ENCODE data around the gene ARHGEF4. TPM values are rescaled to one million over a fixed set of nuclear protein-coding genes. Genes with fewer than 3 reads are reported as not detected.

Gene ARHGEF4
- total and polyA plus RNA-seq, 10 donors = 0.19 to 0.88 (median 0.46) TPM; not detected in 2

GRCh38 chr2:130928385-130928784 is 91.7 kb downstream of the ARHGEF4 start:
- 51 to 75% (median 57%) methylated on average over 4 of the region's 4 CpGs for WGBS, 5 donors
- no peak overlapping the region for H3K27ac ChIP-seq

DNA sequence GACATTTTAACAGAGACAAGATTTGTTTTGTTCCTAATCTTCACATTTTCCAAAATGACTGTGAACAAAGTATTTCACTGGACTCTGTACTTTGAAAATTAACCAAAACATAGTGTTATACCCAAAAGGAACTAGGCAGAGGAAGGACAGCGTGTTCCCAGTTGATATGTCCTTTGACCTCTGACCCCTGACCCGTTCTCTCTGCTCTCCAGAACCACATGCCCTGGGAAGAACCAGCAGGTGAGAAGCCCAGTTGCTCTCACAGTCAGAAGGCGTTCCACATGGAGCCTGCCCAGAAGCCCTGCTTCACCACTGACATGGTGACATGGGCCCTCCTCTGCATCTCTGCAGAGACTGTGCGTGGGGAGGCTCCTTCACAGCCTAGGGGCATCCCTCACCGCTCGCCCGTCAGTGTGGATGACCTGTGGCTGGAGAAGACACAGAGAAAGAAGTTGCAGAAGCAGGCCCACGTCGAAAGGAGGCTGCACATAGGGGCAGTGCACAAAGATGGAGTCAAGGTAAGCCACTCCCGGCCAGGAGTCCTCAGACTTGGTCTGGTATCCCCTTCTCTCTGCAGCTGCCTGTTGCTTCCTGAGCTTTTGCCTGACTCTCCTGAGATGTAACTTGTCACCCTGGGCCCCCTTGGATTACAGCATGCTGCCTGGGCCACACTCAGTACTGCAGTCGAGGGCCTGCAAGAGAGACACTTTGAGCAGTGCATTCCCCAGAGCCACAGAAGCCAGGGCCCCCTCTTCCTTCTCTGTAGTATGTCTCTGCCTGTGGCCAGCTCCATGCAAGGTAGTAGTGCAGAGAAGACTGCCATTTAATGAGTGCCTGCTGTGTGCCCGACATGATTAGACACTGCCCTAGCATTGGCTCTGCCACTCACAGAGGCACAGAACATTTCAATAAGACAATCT is 94.3 kb downstream of the ARHGEF4 start:
- Histone ChIP-seq H3K27ac (no peak overlapping the region), H3K9me3 (peaks cover 0 to 26% (median 16%) of the 10 kb centered on the region in 8 donors), H3K4me1 (no peaks in the 10 kb centered on the region), H3K36me3 (no peaks in the 10 kb centered on the region), H3K27me3 (replicated peaks in 1 of 7) (peaks cover 0 to 31% (median 0%) of the 10 kb centered on the region in 7 donors), H3K4me3 (no peak overlapping the region)
- intact Hi-C loops (cut with DNase I; ENCODE audit: low total_unique reads) = no loop called here
- 79 to 90% (median 85%) methylated on average over 12 of the region's 12 CpGs for WGBS, 5 donors
- DNase-seq = no peak
- no peak for TF ChIP-seq POLR2A (IDR thresholded peaks at IDR 0.05)
- TF ChIP-seq, protein P1, sequence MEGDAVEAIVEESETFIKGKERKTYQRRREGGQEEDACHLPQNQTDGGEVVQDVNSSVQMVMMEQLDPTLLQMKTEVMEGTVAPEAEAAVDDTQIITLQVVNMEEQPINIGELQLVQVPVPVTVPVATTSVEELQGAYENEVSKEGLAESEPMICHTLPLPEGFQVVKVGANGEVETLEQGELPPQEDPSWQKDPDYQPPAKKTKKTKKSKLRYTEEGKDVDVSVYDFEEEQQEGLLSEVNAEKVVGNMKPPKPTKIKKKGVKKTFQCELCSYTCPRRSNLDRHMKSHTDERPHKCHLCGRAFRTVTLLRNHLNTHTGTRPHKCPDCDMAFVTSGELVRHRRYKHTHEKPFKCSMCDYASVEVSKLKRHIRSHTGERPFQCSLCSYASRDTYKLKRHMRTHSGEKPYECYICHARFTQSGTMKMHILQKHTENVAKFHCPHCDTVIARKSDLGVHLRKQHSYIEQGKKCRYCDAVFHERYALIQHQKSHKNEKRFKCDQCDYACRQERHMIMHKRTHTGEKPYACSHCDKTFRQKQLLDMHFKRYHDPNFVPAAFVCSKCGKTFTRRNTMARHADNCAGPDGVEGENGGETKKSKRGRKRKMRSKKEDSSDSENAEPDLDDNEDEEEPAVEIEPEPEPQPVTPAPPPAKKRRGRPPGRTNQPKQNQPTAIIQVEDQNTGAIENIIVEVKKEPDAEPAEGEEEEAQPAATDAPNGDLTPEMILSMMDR (IDR thresholded peaks at IDR 0.05 in 8 of 11, conservative IDR thresholded peaks at IDR 0.05 in 3 of 11) = no peak
- TF ChIP-seq POLR2AphosphoS5 (IDR thresholded peaks at IDR 0.05) = no peak

More at GRCh38 chr2:130928385-130928784, 91.7 kb downstream of the ARHGEF4 start:
- intact Hi-C loops (cut with DNase I; ENCODE audit: low total_unique reads) = no loop called here
- peaks cover 0 to 22% (median 13%) of the 10 kb centered on the region in 8 donors for H3K9me3 ChIP-seq
- DNase-seq = no peak
- peaks cover 0 to 28% (median 0%) of the 10 kb centered on the region in 7 donors for H3K27me3 ChIP-seq (replicated peaks in 1 of 7)
- H3K4me1 ChIP-seq = no peaks in the 10 kb centered on the region
- no peak overlapping the region for H3K4me3 ChIP-seq
- TF ChIP-seq POLR2AphosphoS5 (IDR thresholded peaks at IDR 0.05) (no peak), POLR2A (IDR thresholded peaks at IDR 0.05) (no peak)
- TF ChIP-seq, protein P1 (IDR thresholded peaks at IDR 0.05 in 8 of 11, conservative IDR thresholded peaks at IDR 0.05 in 3 of 11) = no peak
- no peaks in the 10 kb centered on the region for H3K36me3 ChIP-seq

DNA sequence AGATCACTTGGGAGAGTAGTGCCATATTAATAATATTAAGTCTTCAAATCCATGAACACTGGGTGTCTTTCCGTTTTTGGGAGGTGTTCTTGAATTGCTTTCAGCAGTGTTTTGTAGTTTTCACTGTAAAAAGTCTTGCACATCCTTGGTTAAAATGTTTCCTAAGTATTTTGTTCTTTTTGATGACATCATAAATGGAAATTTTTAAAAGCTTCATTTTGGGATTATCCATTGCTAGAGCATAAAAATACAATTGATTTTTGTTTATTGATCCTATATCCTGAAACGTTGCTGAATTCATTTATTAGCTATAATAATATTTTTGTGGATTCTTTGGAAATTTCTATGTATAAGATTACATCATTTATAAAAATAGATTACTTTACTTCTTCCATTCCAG is 96.8 kb downstream of the ARHGEF4 start:
- Histone ChIP-seq H3K27ac (no peak overlapping the region), H3K4me3 (no peak overlapping the region), H3K9me3 (peaks cover 0 to 34% (median 15%) of the 10 kb centered on the region in 8 donors), H3K27me3 (replicated peaks in 1 of 7) (peaks cover 0 to 20% (median 0%) of the 10 kb centered on the region in 7 donors), H3K36me3 (no peaks in the 10 kb centered on the region), H3K4me1 (no peaks in the 10 kb centered on the region)
- no peak for DNase-seq
- TF ChIP-seq, protein P1 (IDR thresholded peaks at IDR 0.05 in 8 of 11, conservative IDR thresholded peaks at IDR 0.05 in 3 of 11) = no peak
- no peak for TF ChIP-seq POLR2A (IDR thresholded peaks at IDR 0.05)
- no peak for TF ChIP-seq POLR2AphosphoS5 (IDR thresholded peaks at IDR 0.05)
- 46 to 66% (median 56%) methylated on average over 2 of the region's 2 CpGs for WGBS, 5 donors
- intact Hi-C loops (cut with DNase I; ENCODE audit: low total_unique reads) = no loop called here

- Histone ChIP-seq H3K27ac (no peak overlapping the region), H3K27me3 (replicated peaks in 1 of 7) (peaks cover 0 to 3% (median 0%) of the 10 kb centered on the region in 7 donors), H3K9me3 (peaks cover 0 to 33% (median 15%) of the 10 kb centered on the region in 8 donors), H3K4me3 (no peak overlapping the region), H3K4me1 (no peaks in the 10 kb centered on the region), H3K36me3 (no peaks in the 10 kb centered on the region)
- DNase-seq = no peak
- intact Hi-C loops (cut with DNase I; ENCODE audit: low total_unique reads) = no loop called here
- TF ChIP-seq POLR2A (IDR thresholded peaks at IDR 0.05) = no peak
- TF ChIP-seq POLR2AphosphoS5 (IDR thresholded peaks at IDR 0.05) = no peak
- TF ChIP-seq, protein P1 (IDR thresholded peaks at IDR 0.05 in 8 of 11, conservative IDR thresholded peaks at IDR 0.05 in 3 of 11) = no peak
Measured at GRCh38 chr2:130936451-130936850, 99.7 kb downstream of the ARHGEF4 start.

Measured in spleen (tissue), 11 donors.